CD4-positive, alpha-beta T cell treated with Interferon alpha-2 for 1 hour (primary cell): ENCODE results near the gene TP53I11.

ENCODE experiments used
- DNase-seq, 2 donors: peaks; one replicate each; pipeline ENCODE4 v3.0.0-alpha.2; 2020 to 2022

TP53I11 gene

DNA sequence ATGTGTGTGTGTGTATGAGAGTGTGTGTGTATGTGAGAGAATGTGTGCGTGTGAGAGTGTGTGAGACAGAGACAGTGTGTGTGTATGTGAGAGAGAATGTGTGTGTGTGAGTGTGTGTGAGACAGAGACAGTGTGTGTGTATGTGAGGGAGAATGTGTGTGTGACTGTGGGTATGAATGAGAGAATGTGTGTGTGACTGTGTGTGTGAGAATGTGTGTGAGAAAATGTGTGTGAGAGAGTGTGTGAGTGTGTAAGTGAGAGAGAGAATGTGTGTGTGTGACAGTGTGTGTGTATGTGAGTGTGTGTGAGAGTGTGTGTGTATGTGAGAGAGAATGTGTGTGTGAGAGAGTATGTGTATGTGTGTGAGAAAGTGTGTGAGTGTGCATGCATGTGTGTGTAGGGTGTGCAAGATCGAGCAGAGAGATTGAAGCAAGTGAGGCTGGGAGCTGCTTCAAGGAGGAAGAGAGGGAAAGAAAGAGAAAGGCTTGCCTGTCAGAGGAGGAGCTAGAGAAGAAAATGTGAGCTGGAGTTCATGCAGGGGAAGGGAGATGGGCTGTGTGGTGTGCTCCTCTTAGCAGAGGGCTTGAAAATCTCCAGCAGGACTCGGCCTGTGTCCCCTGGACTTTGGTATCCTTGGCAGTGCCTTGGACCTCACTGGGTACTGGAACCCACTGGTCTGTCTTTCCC lies 27.7 kb upstream of the TP53I11 start:
- no peak for DNase-seq

DNA sequence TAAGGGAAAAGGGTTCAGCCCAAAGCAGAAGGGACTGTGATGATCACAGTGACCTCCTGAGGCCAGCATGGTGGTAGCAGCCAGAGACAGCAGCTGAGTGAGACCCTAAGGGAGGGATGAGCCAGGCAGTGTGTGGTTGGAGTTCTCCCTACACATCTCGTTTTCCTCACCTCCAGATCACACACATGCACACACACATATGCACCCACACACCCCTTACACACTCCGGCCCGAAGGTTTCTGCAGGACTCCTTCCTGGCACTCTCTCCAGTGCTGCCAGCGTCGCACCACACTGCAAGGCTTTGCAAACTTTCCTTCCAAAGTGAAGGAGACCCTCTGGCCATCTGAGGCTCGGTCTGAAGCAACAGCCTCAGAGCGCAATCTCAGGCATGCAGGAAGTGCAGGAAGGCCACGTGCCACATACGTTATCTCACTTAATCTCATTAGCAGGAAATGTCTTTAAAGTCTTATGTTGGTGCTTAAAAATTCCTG lies 26.9 kb upstream of the TP53I11 start:
- DNase-seq: peak in 1 of 2 donors; percentile 40

DNA sequence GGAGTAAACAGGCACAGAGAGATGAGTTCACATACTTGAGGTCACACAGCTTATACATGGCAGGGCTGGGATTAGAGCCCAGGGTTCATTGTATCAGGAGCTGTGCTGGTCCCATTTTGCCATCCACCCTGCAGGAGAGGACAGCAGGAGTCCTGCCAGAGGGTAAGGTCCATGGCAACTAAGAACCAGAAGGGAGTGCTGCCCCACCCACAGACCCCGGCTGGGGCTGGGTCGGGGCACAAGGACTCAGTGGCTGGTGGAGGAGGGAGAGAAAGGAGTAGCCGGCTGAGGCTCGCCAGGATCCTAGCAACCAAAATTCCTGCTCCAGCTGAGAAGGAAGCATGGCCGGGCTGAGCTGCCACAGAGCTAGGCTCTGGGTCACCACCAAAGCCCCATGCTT lies 25.9 kb upstream of the TP53I11 start:
- DNase-seq: no peak

DNA sequence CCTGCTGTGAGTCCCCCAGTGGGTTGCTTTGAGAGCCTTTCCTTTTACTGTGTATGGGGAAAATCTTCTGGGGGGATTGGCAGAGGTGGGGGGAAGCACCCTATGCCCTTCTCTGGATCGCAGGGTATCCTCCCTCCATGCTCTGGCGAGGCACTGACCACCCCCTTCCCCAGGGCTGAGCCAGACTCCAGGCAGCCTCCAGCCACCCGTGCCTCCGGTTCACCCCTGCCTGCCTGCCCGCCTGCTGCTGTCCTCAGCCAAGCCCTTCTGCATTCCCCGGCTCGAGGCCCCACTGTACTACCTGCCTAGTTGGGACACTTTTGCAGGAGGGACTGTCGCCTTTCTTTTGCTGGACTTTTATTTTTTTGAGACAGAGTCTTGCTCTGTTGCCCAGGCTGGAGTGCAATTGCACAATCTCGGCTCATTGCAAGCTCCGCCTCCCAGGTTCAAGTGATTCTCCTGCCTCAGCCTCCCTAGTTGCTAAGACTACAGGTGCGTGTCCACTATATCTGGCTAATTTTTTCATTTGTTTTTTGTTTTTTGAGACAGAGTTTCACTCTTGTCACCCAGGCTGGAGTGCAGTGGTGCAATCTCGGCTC lies 23.8 kb upstream of the TP53I11 start:
- no peak for DNase-seq

DNA sequence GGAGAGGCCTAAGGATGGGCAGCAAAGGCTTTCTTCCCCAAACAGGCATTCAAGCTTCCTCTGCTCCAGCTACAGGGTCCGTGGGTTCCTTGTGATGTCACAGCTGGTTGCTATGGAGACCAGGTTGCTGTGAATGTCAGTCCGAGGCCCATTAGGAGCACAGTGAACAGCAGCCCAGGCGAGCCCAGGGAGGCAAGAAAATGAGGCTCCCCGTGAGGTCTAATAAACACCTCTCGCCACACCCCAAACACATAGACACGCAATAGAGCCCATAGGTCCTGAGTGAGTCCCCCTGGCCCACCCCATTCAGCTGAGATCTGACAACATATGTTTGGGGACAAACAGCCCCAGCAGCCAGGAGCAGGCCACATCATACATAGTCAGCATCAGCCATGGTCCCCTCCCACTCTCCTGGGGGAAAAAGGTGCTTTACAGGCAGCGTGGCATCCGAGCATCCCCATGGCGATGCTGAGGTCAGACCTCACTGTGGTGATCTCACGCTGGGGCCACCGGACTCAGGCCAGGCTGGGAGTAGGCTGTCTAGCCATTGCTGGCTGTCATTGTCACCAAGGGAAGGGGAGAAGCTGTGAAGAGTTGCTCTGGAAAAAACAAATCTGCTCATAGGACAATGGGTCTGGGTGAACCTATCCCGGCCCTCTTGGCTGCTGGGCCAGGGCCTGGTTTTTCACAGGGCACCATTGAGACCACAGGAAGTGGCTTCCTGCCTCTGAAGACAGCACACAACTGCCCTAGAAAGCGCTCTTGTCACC lies 23.1 kb upstream of the TP53I11 start:
- no peak for DNase-seq

DNA sequence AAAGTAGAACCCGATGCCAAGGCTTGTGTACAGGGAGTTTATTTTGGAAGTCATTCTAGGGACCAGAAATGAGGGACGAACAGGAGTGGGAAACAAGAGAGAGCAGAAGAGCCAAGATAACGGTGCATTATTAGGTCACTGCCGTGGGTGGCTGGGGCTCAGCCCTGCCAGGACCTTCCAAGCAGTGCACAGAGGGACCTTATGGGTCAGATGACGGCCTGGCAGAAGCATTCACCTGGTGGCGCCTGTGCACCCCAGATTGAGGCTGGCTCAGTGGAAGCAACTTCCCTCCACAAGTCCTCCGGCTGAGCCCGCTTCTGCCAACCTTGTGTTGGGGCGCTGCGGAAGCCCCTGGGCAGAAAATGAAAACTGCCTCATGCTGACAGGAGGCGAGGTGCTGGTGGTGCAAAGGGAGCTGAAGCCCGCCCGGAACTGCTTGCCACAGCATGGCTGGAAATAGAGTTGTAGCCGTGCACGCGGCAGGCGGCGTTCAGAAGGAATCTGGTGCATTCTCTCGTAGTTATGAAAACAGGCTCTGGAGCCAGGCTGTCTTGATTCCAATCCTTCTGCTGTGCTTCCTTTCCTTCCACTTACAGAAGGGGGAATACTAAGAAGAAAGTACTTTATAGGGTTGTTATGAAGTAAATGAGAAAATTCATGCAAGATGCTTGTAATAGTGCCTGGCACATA lies 22.2 kb upstream of the TP53I11 start:
- no peak for DNase-seq

DNA sequence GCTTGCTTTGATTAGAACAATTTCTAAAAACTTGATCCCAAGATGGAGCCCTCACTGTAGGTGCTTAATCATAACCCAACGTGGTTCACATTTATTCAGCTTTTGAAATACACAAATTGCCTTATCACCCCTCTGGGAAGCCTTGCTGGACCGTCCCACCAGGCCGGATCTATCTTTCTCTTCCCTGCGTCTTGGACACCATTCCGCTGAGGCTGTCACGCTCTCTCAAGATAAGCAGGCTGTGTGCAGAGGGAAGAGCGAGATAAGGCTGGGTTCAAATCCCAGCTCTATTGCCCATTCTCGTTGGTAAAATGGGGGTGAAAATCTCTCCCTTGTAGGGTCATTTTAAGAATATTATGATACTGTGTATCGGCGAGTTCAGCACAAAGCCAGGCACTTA lies 20.5 kb upstream of the TP53I11 start:
- no peak for DNase-seq

DNA sequence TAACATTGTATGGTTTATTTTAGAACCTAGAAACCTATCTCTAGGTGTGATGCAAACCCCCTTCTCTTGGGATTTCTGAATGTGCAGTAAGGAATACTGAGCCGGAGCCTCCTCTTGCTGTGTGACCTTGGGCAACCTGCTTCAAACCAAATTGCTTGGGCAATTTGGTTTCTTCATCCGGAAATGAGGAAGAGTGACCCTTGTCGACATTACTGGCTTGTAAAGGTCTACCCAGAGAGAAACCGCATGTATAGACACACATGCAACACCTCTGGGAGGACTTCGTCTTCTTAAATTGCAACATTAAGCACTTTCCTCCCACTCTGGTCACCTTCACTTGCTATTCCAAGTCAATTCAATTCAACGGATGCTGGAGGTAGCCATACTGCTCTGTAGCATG lies 19.6 kb upstream of the TP53I11 start:
- DNase-seq: no peak

DNA sequence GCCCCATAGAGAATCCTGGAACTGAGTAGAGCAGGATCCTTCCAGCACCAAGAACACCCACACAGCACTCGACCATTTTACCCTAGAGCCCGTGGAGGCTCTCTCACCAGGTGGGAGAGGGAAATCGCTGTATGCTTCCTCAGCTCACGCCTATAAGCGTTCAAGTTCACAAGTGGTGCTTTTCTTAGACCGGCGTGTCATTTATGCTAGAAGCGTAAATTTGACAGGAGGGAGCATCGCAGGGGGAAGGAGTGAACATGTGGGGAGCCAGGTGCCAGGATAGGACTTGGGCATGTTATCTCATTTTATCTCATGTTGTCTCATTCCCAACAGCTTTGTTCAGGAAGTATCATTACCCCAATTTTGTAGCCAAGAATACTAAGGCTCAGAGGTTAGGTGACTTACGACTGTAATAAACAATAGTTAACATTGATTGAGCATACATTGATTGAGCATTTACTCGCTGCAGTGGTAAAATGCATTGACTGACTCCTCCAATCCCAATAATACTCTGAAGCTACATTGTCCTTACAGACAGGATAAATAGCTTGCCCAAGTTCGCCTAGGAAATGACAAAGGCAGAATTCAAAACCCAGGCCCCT lies 19.1 kb upstream of the TP53I11 start:
- DNase-seq: no peak

DNA sequence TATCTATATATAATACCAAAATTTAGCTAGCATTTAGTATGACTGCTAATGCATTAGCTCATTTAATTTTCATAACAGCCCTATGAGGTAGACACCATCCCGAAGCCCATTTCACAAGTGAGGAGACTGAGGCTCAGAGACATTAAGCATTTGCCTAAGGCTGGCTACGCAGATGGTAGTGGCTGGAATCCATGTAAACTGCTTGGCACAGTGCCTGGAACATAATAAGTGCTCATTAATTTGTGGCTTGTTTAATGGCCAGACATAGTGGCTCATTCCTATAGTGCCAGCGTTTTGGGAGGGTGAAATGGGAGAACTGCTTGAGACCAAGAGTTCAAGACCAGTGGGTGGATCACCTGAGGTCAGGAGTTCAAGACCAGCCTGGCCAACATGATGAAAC lies 17.8 kb upstream of the TP53I11 start:
- no peak for DNase-seq

DNA sequence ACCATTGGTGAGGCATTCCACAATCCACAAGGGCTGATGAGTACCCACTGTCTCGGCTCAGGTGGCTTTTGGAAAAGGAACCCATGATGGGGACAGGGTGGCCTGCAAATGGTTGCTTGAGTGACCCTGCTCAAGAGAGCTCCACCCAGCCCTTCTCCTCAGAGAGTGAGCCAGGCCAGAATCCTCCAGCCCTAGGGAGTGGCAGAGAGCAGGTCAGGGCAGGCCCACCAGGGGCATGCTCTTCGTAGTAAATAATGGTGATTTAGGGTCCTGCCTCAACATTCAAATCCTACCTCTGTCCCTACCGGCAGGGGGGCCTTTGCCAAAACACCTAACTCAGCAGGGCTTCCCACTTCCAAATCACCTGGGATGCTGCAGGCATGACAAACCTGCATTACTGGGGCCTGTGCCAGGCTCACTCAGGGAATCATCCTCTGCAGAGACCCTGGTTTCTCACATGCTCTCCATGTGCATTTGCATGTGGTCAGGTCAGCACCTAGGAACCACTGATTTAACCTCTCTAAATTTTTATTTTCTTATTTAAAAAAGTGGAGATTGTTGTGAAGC lies 17.3 kb upstream of the TP53I11 start:
- DNase-seq: no peak

DNA sequence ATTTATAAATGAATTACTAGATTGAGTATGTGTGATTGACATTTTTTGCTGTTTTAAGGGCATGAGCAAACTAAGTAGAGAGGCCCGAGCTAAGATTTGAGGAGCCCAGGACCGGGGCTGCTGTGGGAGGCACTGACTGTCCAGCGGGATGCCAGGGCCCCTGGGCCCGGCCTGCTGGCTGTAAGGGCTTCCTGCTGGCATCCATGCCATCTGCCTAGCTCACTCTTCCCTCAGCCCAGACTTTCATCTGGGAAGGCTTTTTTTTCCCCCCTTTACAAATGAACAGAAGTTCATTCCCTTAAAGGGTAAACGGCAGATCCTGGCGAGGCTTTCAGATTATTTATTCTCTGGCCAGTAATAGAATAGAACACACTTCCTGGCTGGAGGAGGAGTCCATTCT lies 16.0 kb upstream of the TP53I11 start:
- no peak for DNase-seq

DNA sequence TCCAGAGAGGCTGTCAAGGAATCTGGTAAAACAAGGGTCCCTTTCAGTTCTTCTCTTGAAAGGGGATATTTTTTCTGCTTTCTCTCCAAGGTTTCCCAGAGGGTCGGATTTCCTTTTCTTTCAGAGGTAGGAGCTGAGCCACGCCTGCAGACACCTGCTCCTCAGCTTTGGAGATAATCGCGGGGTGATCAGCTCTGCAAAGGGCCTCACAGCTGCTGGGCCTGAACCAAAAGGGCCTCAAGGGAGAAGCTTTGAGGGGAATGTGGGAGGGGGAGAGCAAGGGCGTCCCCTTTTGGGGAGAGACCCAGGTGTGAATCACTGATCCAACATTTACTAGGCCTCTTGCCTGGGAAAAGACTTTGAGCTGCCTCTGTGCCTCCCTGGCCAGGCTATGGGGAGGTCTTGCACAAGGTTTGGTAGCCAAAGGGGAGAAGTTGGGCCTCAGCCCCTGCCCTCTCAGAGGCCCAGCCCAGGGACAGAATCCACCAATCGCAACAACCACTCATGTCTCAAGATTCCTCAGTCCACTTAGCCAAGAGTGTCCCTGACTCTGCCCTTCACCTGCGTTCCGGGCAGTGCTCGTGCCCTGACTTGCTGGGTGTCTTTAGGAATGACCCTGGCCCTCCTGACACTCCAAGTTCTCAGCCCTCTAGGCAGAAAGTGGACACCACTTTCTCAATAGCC lies 14.0 kb upstream of the TP53I11 start:
- no peak for DNase-seq

DNA sequence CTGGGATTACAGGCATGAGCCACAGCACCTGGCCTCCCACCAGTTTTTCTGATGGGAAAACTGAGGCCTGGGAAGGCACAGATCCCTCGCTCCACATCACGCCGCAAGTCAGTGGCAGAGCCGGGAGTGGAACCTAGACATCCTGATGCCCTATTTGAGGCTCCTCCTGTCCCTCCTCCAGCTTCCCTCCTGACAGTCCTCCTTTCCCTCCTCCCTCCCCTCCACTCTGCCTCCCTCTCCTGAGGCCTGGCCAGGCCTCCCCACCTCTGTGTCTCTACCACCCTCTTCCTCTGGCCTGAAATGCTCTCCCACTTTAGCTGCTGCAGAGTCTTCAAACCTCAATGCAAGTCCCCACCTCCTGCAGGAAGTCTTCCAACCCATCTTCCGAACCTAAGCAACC lies 13.3 kb upstream of the TP53I11 start:
- no peak for DNase-seq

DNA sequence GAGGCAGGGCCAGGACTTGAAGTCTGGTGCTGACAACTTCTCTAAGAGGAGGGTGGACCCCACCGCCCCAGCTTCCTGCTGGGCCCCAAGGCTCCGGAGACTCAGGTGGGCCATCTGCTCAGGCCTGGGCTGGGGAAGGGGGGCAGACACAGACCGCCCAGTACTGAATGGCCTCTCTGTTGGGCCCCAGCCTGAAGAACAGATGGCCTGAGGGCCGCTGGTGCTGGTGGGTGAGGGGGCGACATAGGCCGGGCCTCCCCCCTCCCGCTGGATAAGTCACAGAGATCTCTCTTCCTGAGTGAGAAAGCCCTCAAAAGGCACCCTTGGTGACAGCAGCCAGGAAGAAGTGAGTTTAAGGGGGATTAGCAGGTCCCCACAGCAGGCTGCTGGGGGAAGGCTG lies 12.5 kb upstream of the TP53I11 start:
- DNase-seq: no peak

DNA sequence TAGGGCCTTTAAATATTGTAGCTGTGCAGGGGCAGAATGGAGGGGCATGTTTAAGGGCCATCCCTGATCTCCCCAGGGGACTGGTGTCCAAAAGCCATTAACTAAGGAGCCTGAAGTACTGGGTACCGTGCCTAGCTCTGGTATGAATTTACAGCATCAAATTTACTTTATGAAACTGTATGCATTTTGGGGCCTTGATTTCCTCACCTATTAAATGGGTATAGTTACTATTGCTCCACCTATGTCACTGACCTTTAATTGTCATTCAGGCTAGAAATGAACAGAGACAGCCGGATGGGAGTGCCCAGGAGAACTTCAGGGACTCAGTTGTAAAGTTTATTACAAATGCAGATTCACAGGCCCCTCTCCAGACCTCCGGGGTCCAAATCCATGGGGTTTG lies 11.8 kb upstream of the TP53I11 start:
- DNase-seq: no peak

DNA sequence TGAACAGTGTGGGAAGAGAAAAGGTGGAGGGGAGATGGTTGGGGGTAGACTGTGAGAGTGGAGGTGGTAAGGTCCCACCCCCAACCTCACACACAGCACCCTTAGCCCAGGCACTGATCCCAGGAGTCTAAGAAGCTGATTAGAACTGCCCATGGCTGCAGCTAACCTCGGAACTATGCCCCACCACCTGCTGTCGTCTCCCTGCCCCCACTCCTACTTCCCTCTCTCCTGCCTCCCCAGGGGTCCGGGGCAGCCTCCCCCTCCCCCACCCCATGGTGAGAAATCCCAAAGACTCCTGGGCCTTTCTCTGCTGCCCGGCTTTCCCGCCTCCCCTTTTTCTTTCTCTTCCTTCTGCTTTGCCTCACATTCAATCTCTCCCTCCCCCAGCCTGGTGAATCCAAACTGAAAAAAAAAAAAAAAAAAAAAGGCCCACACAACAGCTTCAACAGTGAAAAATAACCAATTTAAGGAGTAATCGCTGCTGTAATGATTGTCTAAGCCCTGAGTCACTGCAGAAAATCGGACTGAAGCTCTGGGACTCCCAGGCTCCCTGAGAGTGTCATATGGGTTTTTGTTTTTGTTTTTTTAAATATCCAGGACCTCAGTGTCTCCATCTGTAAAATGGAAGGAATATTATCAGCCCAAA lies 9.6 kb upstream of the TP53I11 start:
- no peak for DNase-seq

DNA sequence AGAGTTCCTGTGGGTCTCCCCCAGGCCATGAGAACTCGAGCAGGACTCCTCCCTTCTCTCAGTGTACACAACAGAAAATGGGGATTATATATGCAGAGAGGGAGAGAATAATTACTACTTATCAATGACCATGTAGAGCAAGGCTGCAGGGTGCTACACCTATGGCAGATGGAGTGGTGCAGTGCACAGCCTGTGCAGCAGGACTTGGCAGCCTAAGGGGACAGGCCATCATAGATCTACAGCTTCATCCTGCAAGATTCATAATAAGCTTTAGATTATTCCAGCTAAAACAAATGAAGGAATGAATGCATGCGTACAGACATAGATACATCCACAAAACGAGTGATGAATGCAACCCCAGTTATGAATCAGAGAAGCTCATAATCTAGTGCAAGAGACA lies 8.4 kb upstream of the TP53I11 start:
- no peak for DNase-seq

DNA sequence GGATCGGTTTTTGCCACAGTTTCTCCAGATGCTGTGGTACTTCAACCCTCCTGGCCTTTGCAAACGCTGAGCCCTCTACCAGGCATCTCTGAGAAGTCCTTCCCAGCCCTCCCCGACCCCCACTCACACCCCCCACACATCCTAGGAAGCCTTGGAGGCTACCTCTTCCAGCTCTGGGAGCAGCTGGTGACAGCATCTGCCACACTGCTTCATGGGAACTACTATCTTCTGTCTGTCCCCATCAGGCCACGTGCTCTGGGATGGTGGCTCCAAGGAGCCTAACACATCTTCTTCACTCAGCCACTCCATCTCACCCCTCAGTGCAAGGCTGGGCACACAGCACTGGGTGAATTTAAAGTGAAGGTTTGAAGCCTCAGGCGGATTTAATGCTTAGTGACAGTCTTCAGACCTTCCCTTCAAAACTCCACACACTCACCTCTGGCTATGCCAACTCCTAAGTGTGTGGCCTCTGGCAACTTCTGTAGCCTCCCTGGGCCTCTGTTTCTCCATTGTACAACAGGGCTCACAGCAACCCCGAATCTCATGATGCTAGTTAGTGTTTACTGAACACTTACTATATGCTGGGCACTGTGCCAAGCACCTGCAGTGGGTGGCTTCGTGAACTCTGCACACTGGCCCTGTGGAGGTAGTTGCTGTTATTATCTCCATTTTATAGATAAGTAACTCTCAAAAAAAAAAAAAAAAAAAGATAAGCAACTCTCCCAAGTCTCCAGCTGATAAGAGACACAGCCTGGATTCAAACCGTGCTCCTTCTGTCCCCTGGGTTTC lies 7.3 kb upstream of the TP53I11 start:
- DNase-seq: no peak

DNA sequence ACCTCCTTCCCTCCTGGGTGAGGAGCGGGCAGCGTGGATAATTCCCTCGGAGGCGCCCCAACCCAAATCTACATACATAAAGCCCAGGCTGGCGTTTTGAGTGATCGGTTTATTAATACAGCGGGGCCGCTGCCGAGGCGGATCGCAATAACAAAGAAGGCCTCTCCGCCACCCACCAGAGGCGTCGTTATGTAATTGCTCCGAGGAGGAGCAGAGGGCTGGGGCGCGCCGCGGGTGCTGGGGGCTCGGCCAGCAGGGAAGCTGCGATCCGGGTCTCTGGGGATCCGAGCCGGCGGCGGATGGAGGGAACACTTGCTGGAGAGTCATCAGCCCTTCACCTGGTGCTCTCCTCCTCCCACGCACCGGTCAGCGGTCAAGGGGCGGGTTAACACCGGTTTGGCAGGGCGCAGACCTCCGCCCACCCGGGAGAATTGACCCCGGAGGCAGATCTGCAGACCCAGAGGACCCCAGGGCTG lies 6.4 kb upstream of the TP53I11 start:
- no peak for DNase-seq
